Keratinocyte (primary cell): ENCODE data around the gene PRR16. TPM values are rescaled to one million over a fixed set of nuclear protein-coding genes. Genes with fewer than 3 reads are reported as not detected.

ENCODE experiments used
- DNase-seq: peaks from one replicate; pipeline ENCODE4 v3.0.0-alpha.2; 2011; ENCODE audit warnings: low read depth, missing footprints, low spot score
- FAIRE-seq: peaks from 2 replicates; lab custom pipeline; 2011; peaks lifted over from hg19 to GRCh38; lab: Jason Lieb, UNC
- H2AFZ ChIP-seq: 2 replicates; pipeline ENCODE4 v1.6.0; 2012; ENCODE audit warnings: low read length, control low read depth, inconsistent platforms; ENCODE audit not compliant: control insufficient read depth
- H3K27ac ChIP-seq: 2 replicates; pipeline ENCODE4 v1.5.1; 2011; ENCODE audit warnings: low read length; ENCODE audit not compliant: control insufficient read depth, insufficient read depth
- H3K27me3 ChIP-seq: 3 replicates; pipeline ENCODE4 v1.6.0; 2011; ENCODE audit warnings: low read length; ENCODE audit not compliant: control insufficient read depth, insufficient read depth; ENCODE audit errors: extremely low read depth
- H3K36me3 ChIP-seq, 2 experiments: 2 replicates in 1 of 2; 3 replicates in 1 of 2; pipeline ENCODE4 v1.5.1; 2011; ENCODE audit warnings: low read length in 2 of 2, mild to moderate bottlenecking in 1 of 2; ENCODE audit not compliant: control insufficient read depth in 2 of 2, insufficient read depth in 2 of 2; ENCODE audit errors: extremely low read depth in 1 of 2
- H3K4me1 ChIP-seq: 3 replicates; pipeline ENCODE4 v1.5.1; 2011; ENCODE audit warnings: low read length; ENCODE audit not compliant: control insufficient read depth, insufficient read depth; ENCODE audit errors: extremely low read depth
- H3K4me2 ChIP-seq: 3 replicates; pipeline ENCODE4 v1.6.0; 2011; ENCODE audit warnings: low read depth, low read length; ENCODE audit not compliant: control insufficient read depth, insufficient read depth; ENCODE audit errors: extremely low read depth
- H3K4me3 ChIP-seq, 3 experiments: fragments of 200-600 bp in 1 of 3; sonication (generic) in 1 of 3; 2 replicates in 2 of 3; 3 replicates in 1 of 3; pipeline ENCODE4 v1.5.1; 2011 to 2016; ENCODE audit warnings: low read length in 3 of 3, mild to moderate bottlenecking in 3 of 3, control low read depth in 2 of 3, inconsistent platforms in 1 of 3, low read depth in 1 of 3, mixed read lengths in 1 of 3, mixed run types in 1 of 3, moderate library complexity in 1 of 3; ENCODE audit not compliant: control insufficient read depth in 2 of 3, insufficient read depth in 2 of 3; ENCODE audit errors: extremely low read depth in 1 of 3
- H3K79me2 ChIP-seq: 2 replicates; pipeline ENCODE4 v1.6.0; 2012; ENCODE audit warnings: low read length; ENCODE audit not compliant: control insufficient read depth, insufficient read depth
- H3K9ac ChIP-seq: 3 replicates; pipeline ENCODE4 v1.6.0; 2011; ENCODE audit warnings: low read length; ENCODE audit not compliant: control insufficient read depth, insufficient read depth; ENCODE audit errors: extremely low read depth
- H3K9me1 ChIP-seq: 3 replicates; pipeline ENCODE4 v1.6.0; 2011; ENCODE audit warnings: low read length; ENCODE audit not compliant: control insufficient read depth, insufficient read depth; ENCODE audit errors: extremely low read depth
- H3K9me3 ChIP-seq: 2 replicates; pipeline ENCODE4 v1.5.1; 2012; ENCODE audit warnings: low read depth, low read length; ENCODE audit not compliant: control insufficient read depth
- H4K20me1 ChIP-seq: 3 replicates; pipeline ENCODE4 v1.6.0; 2011; ENCODE audit warnings: low read length; ENCODE audit not compliant: control insufficient read depth, insufficient read depth; ENCODE audit errors: extremely low read depth
- EZH2 ChIP-seq: IDR thresholded peaks from one replicate; pipeline ENCODE4 v1.6.1; 2012; ENCODE audit warnings: inconsistent platforms, mild to moderate bottlenecking, low read length, moderate library complexity
- dilution Hi-C: fragments of 300-500 bp; cut with MboI; formaldehyde crosslinking; loops from one replicate; pipeline ENCODE4 v1.7.0; 2020; ENCODE audit warnings: low sequenced_read_pairs; ENCODE audit not compliant: extremely low pct_ligation_motif_present
- polyA plus RNA-seq, 5 experiments: library from polyadenylated mRNA; depleted of rRNA in 3 of 5; stranded (reverse) in 3 of 5; stranded (forward) in 1 of 5; unstranded in 1 of 5; fragments of >200 nt; gene quantifications; 1 replicate in 1 of 5; 2 replicates in 3 of 5; 3 replicates in 1 of 5; pipeline versions ENCODE4 v1.2.1 to v1.2.3, GENCODE V29; 2011 to 2012; ENCODE audit warnings: missing spikeins in 2 of 5, low read depth in 1 of 5, low replicate concordance in 1 of 5
- TF ChIP-seq, protein P1 (sequence below), 3 experiments: IDR thresholded peaks in 1 of 3; conservative IDR thresholded peaks in 1 of 3; optimal IDR thresholded peaks in 1 of 3; 2 replicates in 2 of 3; 3 replicates in 1 of 3; pipeline versions ENCODE3 to v1.5.1; 2011; ENCODE audit warnings: low read length in 3 of 3, mild to moderate bottlenecking in 3 of 3, moderate library complexity in 2 of 3, control low read depth in 1 of 3, inconsistent platforms in 1 of 3; ENCODE audit not compliant: insufficient read depth in 2 of 3; ENCODE audit errors: extremely low read depth in 1 of 3

Gene PRR16
- polyA plus RNA-seq, 1 donor (not counting 4 experiments of a cell fraction or from before 2014, with no cell fraction given), result 0.05 TPM

- dilution Hi-C loops, result no loop called here
Observed at GRCh38 chr5:120550358-120550757, 86.3 kb downstream of the PRR16 start.

GRCh38 chr5:120552638-120553037 is 88.5 kb downstream of the PRR16 start:
- dilution Hi-C loops, result no loop called here
- Histone ChIP-seq H4K20me1 (no peaks in the 10 kb centered on the region), H3K9me3 (no peaks in the 10 kb centered on the region), H3K27ac (no peak overlapping the region), H3K36me3 (no peaks in the 10 kb centered on the region), H3K4me2 (no peak overlapping the region), H3K27me3 (no peaks in the 10 kb centered on the region), H3K9ac (no peak overlapping the region), H2AFZ (no peak overlapping the region), H3K79me2 (no peaks in the 10 kb centered on the region), H3K9me1 (no peaks in the 10 kb centered on the region), H3K4me3 (no peak overlapping the region), H3K4me1 (no peaks in the 10 kb centered on the region)
- TF ChIP-seq, protein P1, sequence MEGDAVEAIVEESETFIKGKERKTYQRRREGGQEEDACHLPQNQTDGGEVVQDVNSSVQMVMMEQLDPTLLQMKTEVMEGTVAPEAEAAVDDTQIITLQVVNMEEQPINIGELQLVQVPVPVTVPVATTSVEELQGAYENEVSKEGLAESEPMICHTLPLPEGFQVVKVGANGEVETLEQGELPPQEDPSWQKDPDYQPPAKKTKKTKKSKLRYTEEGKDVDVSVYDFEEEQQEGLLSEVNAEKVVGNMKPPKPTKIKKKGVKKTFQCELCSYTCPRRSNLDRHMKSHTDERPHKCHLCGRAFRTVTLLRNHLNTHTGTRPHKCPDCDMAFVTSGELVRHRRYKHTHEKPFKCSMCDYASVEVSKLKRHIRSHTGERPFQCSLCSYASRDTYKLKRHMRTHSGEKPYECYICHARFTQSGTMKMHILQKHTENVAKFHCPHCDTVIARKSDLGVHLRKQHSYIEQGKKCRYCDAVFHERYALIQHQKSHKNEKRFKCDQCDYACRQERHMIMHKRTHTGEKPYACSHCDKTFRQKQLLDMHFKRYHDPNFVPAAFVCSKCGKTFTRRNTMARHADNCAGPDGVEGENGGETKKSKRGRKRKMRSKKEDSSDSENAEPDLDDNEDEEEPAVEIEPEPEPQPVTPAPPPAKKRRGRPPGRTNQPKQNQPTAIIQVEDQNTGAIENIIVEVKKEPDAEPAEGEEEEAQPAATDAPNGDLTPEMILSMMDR (optimal IDR thresholded peaks at IDR 0.05 in 1 of 3, IDR thresholded peaks at IDR 0.05 in 1 of 3, conservative IDR thresholded peaks at IDR 0.05 in 1 of 3; ENCODE audit: extremely low read depth in 1 of 3, insufficient read depth in 2 of 3, low read length in 3 of 3), result no peak
- TF ChIP-seq EZH2, result no peak
- FAIRE-seq (no peak), DNase-seq (no peak)

More at GRCh38 chr5:120550358-120550757, 86.3 kb downstream of the PRR16 start:
- Histone ChIP-seq H4K20me1 (no peaks in the 10 kb centered on the region), H3K4me1 (no peaks in the 10 kb centered on the region), H3K4me2 (no peak overlapping the region), H3K27me3 (no peaks in the 10 kb centered on the region), H3K27ac (no peak overlapping the region), H2AFZ (no peak overlapping the region), H3K9ac (no peak overlapping the region), H3K79me2 (no peaks in the 10 kb centered on the region), H3K9me3 (no peaks in the 10 kb centered on the region), H3K36me3 (no peaks in the 10 kb centered on the region), H3K4me3 (no peak overlapping the region), H3K9me1 (no peaks in the 10 kb centered on the region)
- TF ChIP-seq, protein P1 (optimal IDR thresholded peaks at IDR 0.05 in 1 of 3, IDR thresholded peaks at IDR 0.05 in 1 of 3, conservative IDR thresholded peaks at IDR 0.05 in 1 of 3; ENCODE audit: extremely low read depth in 1 of 3, insufficient read depth in 2 of 3, low read length in 3 of 3), result no peak
- no peak for TF ChIP-seq EZH2
- DNase-seq (no peak), FAIRE-seq (no peak)
